ENCODE measurements around the gene CFLAR. TPM values are rescaled to one million over a fixed set of nuclear protein-coding genes. Genes with fewer than 3 reads are reported as not detected.

The CFLAR gene
- polyA plus RNA-seq, 1 experiment: 28.8 TPM

- Histone ChIP-seq H3K36me3 (ENCODE audit: control insufficient read depth, insufficient read depth, low read length) (no peaks in the 10 kb centered on the region), H3K4me3 (ENCODE audit: low read depth, low read length) (peak overlapping the region; percentile 70), H3K27me3 (ENCODE audit: control insufficient read depth, insufficient read depth, low read length) (no peaks in the 10 kb centered on the region)
- POLR2A ChIA-PET: interaction anchor here (0.6 kb wide), 1 partner anchor 229 kb away, joined by 4 read pairs; the partner anchor contains the start of genes NIF3L1 and PPIL3
- CTCF ChIA-PET: interaction anchor here (0.9 to 4.2 kb wide), 10 partner anchors 11 to 197 kb away, joined by 3 to 31 read pairs (median 4); no protein-coding TSS in a partner anchor
- DNase-seq (ENCODE audit: low read depth): no peak
- TF ChIP-seq CTCF (IDR thresholded peaks at IDR 0.05; ENCODE audit: insufficient read depth, low read depth, low read length): peak; percentile 49
These were observed 2.4 kb downstream of the CFLAR start for GRCh38 chr2:201118121-201118960.

GRCh38 chr2:201118961-201119854 is 3.2 kb downstream of the CFLAR start:
- Histone ChIP-seq H3K4me3 (ENCODE audit: low read depth, low read length) (peak overlapping the region; percentile 70), H3K36me3 (ENCODE audit: control insufficient read depth, insufficient read depth, low read length) (no peaks in the 10 kb centered on the region), H3K27me3 (ENCODE audit: control insufficient read depth, insufficient read depth, low read length) (no peaks in the 10 kb centered on the region)
- ChIA-PET POLR2A (interaction anchor here (0.6 kb wide), 1 partner anchor 230 kb away, joined by 4 read pairs; the partner anchor contains the start of genes NIF3L1 and PPIL3), CTCF (interaction anchor here (0.6 to 4.2 kb wide), 8 partner anchors 10 to 342 kb away, joined by 3 to 31 read pairs (median 4); no protein-coding TSS in a partner anchor)
- no peak for DNase-seq (ENCODE audit: low read depth)
- TF ChIP-seq CTCF (IDR thresholded peaks at IDR 0.05; ENCODE audit: insufficient read depth, low read depth, low read length): no peak

- POLR2A ChIA-PET: no interaction called here
- H3K4me3 ChIP-seq (ENCODE audit: low read depth, low read length): no peak overlapping the region
- no peak for DNase-seq (ENCODE audit: low read depth)
- H3K27me3 ChIP-seq (ENCODE audit: control insufficient read depth, insufficient read depth, low read length): no peaks in the 10 kb centered on the region
- TF ChIP-seq CTCF (IDR thresholded peaks at IDR 0.05; ENCODE audit: insufficient read depth, low read depth, low read length): no peak
- H3K36me3 ChIP-seq (ENCODE audit: control insufficient read depth, insufficient read depth, low read length): no peaks in the 10 kb centered on the region
- CTCF ChIA-PET: interaction anchor here (1.1 to 2.2 kb wide), 3 partner anchors 36 to 55 kb away, joined by 3 to 9 read pairs (median 4); no protein-coding TSS in a partner anchor
These were observed 6.3 kb downstream of the CFLAR start for GRCh38 chr2:201122276-201122675.

- Histone ChIP-seq H3K4me3 (ENCODE audit: low read depth, low read length) (no peak overlapping the region), H3K27me3 (ENCODE audit: control insufficient read depth, insufficient read depth, low read length) (no peaks in the 10 kb centered on the region), H3K36me3 (ENCODE audit: control insufficient read depth, insufficient read depth, low read length) (no peaks in the 10 kb centered on the region)
- TF ChIP-seq CTCF (IDR thresholded peaks at IDR 0.05; ENCODE audit: insufficient read depth, low read depth, low read length): no peak
- CTCF ChIA-PET: interaction anchor here (1.1 to 1.5 kb wide), 3 partner anchors 24 to 225 kb away, joined by 3 to 4 read pairs (median 3); no protein-coding TSS in a partner anchor
- POLR2A ChIA-PET: interaction anchor here (0.6 kb wide), 1 partner anchor 326 kb away, joined by 3 read pairs; no protein-coding TSS in a partner anchor
- no peak for DNase-seq (ENCODE audit: low read depth)
These were observed 10.6 kb downstream of the CFLAR start for GRCh38 chr2:201126308-201127151.

All from BJ (cell line).